Thymus (tissue), 11 donors: Measurements from ENCODE around the gene DNAJB6. TPM values are rescaled to one million over a fixed set of nuclear protein-coding genes. Genes with fewer than 3 reads are reported as not detected.

ENCODE experiments used
- DNase-seq, 9 donors: peaks; one replicate each; pipeline ENCODE4 v3.0.0-alpha.2; 2013; ENCODE audit warnings: low spot score in 9 of 9, low read depth in 6 of 9, missing footprints in 1 of 9
- H3K27ac ChIP-seq, 2 donors: one replicate each; pipeline ENCODE4 v1.5.1; 2013; ENCODE audit warnings: control low read depth in 1 of 2, low read depth in 1 of 2, low read length in 1 of 2, mild to moderate bottlenecking in 1 of 2, moderate library complexity in 1 of 2
- H3K27me3 ChIP-seq, 2 donors: one replicate each; pipeline ENCODE4 v1.5.1; 2013; ENCODE audit warnings: low read length in 1 of 2; ENCODE audit not compliant: control insufficient read depth in 2 of 2, insufficient read depth in 1 of 2
- H3K36me3 ChIP-seq, 2 donors: one replicate each; pipeline ENCODE4 v1.5.1; 2013; ENCODE audit warnings: low read length in 1 of 2, mild to moderate bottlenecking in 1 of 2, moderate library complexity in 1 of 2; ENCODE audit not compliant: control insufficient read depth in 2 of 2, insufficient read depth in 2 of 2
- H3K4me1 ChIP-seq, 2 donors: one replicate each; pipeline ENCODE4 v1.5.1; 2013; ENCODE audit warnings: low read length in 2 of 2; ENCODE audit not compliant: control insufficient read depth in 2 of 2, insufficient read depth in 2 of 2
- H3K4me3 ChIP-seq, 2 donors: one replicate each; pipeline ENCODE4 v1.5.1; 2013; ENCODE audit warnings: low read length in 2 of 2, control low read depth in 1 of 2, mild to moderate bottlenecking in 1 of 2
- H3K9me3 ChIP-seq, 2 donors: one replicate each; pipeline ENCODE4 v1.5.1; 2013; ENCODE audit warnings: low read length in 1 of 2, mild to moderate bottlenecking in 1 of 2; ENCODE audit not compliant: control insufficient read depth in 2 of 2, insufficient read depth in 1 of 2
- WGBS: extraction: QIAGEN DNeasy Blood & Tissue Kit; methylation state at CpG from one replicate; pipeline ENCODE4 v1.1.7; 2013; 5-methylcytosine and 5-hydroxymethylcytosine counted together
- polyA plus RNA-seq: library from polyadenylated mRNA; stranded (reverse); fragments of 200-250 nt; gene quantifications from one replicate; pipeline ENCODE4 v1.2.3, GENCODE V29; 2013
- total RNA-seq: library from RNA; stranded (reverse); fragments of 120-200 nt; gene quantifications from one replicate; pipeline ENCODE4 v1.2.4, GENCODE V29; 2013
- donor health status: healthy.

DNAJB6 gene
- total and polyA plus RNA-seq, 2 donors, result 78.6 to 166 TPM

DNA sequence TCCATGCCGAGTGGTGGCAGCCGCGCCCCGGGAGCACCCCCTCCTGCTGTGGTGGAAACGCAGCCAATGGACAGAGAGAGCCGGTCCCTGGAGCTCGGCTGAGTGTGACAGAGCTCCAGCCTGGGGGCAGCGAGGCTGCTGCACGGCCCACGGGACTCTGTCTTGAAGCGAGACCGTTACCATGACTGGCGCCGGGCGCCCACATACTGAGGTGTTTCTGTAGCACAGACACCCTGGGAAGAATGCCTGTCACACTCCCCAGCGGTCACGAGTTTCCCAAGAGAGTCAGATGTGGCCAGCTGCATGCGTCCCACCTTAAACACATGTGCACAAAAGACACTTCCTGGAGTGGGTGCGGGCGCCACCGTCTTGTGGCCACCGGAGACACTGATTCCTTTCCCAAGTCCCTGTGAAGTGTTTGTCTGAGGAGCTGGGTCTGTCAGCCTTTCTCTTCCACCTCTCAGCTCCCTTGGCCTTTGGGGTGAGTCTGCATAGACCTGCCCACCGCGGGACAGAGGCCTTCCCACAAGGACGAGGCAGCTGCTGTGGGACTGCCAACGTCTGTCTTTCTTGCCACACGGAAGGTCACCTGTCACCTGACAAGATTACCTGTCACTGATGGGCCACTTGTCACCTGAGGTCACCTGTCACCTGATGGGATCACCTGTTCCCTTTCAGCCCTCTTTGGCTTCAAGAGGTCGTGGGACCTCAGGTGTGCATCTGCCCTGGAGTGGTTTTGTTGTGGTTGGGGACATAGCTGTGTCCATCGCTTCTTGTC lies 94.6 kb downstream of the DNAJB6 start:
- DNase-seq, result no peak
- no peaks in the 10 kb centered on the region for H3K9me3 ChIP-seq
- peaks cover 0 to 8% of the 10 kb centered on the region in 2 donors for H3K27me3 ChIP-seq
- H3K27ac ChIP-seq, result no peak overlapping the region
- H3K4me1 ChIP-seq, result peaks cover 0 to 4% of the 10 kb centered on the region in 2 donors
- H3K4me3 ChIP-seq, result no peak overlapping the region
- no peaks in the 10 kb centered on the region for H3K36me3 ChIP-seq
- 93% methylated on average over 29 of the region's 29 CpGs for WGBS

DNA sequence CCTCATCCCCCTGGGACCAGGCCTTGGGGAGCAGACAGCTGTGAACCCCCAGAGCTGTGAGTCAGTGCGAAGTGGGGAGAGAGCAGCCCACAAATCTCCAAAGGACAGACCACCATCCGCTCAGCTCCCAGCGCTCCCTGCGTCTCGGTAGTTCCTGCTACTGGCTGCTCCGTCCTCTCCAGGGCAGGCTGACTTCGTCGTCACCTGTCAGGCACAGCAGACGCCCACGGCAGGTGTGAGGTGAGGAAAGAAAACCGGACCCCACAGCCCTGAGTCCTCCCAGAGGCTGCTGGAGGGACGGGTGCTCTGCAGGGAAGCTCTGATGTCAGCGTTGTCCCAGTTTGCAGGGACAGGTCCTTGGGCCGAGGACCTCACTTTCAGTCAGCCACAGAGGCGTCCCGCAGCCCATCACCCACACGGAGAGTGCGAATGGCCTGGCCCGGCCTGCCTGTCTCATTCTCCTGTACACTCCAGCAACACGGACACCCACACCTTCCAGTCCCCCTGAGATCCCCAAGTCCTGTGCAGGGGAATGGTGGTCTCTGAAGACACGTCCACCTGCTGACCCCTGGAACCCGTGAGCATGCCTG lies 95.2 kb downstream of the DNAJB6 start:
- Histone ChIP-seq H3K27me3 (peaks cover 0 to 8% of the 10 kb centered on the region in 2 donors), H3K4me3 (no peak overlapping the region), H3K4me1 (peaks cover 0 to 4% of the 10 kb centered on the region in 2 donors), H3K36me3 (no peaks in the 10 kb centered on the region), H3K27ac (no peak overlapping the region), H3K9me3 (no peaks in the 10 kb centered on the region)
- no peak for DNase-seq
- WGBS, result 89% methylated on average over 22 of the region's 22 CpGs

DNA sequence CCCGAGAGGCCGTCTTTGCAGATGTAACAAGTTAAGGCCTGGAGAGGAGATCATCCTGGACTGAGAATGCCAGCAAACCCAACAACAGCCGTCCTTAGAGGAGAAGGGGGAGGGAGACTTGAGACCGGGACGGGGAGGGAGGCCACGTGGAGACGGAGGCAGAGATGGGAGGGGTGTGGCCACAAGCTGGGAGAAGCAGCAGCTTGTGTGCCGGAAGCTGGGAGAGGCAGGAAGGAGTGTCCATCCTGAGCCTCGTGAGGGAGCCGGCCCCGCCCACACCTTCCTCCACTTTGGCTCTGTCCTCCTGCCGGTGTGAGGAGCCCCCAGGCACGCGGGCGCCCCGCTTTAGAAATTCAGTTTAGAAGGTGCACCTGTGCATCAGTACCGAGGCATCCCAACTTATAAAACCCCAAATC lies 95.7 kb downstream of the DNAJB6 start:
- peaks cover 0 to 4% of the 10 kb centered on the region in 2 donors for H3K4me1 ChIP-seq
- H3K36me3 ChIP-seq, result no peaks in the 10 kb centered on the region
- H3K27ac ChIP-seq, result no peak overlapping the region
- H3K27me3 ChIP-seq, result peaks cover 0 to 8% of the 10 kb centered on the region in 2 donors
- peak overlapping the region in 1 of 2 donors; percentile 25 for H3K4me3 ChIP-seq
- 17% methylated on average over 17 of the region's 17 CpGs for WGBS
- DNase-seq, result peak in 2 of 9 donors; percentile 0 to 31
- H3K9me3 ChIP-seq, result no peaks in the 10 kb centered on the region

DNA sequence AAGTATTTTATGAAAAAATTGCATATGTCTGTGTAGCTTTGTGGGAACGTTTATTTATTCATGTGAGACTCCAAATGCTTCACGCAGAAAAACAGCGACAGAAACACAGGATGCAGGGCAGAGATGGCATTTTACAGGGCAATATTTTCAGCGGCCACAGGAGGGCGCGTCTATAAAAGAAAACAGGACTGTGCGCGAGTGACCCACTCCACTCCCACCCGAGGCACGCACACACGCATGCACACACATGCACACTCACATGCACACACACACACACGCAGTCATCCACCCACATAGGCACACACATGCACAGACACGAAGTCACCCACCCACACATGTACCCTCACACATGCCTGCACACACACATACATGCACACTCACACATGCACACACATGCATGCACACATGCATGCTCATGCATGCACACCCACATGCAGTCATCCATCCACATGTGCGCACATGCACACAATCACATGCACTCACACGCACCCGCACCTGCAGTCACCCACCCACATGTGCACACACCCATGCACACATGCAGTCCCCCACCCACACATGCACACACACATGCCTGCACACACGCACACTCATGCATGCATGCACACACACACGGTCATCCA lies 96.3 kb downstream of the DNAJB6 start:
- 28% methylated on average over 18 of the region's 18 CpGs for WGBS
- Histone ChIP-seq H3K4me1 (peaks cover 0 to 4% of the 10 kb centered on the region in 2 donors), H3K4me3 (peak overlapping the region in 1 of 2 donors; percentile 25)

DNA sequence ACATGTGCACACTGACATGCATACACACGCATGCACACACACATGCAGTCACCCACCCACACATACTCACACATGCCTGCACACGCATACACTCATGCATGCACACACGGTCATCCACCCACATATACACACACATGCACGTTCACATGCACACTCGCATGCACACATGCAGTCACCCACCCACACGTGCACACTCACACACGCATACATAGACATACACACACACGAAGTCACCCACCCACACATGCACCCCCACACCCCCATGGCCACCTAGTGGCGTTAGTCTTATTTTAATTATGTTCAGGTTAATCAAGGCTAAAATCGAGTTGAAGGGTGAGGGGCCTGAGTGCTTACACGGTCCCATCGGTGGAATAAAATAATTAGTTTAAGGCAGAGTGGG lies 96.8 kb downstream of the DNAJB6 start:
- Histone ChIP-seq H3K4me1 (peaks cover 0 to 4% of the 10 kb centered on the region in 2 donors), H3K4me3 (no peak overlapping the region), H3K36me3 (no peaks in the 10 kb centered on the region), H3K27ac (no peak overlapping the region), H3K27me3 (peaks cover 0 to 8% of the 10 kb centered on the region in 2 donors), H3K9me3 (no peaks in the 10 kb centered on the region)
- no peak for DNase-seq
- WGBS, result 92% methylated on average over 12 of the region's 12 CpGs

More for the DNA sequence above, 96.3 kb downstream of the DNAJB6 start:
- H3K27ac ChIP-seq, result no peak overlapping the region
- no peaks in the 10 kb centered on the region for H3K9me3 ChIP-seq
- peaks cover 0 to 8% of the 10 kb centered on the region in 2 donors for H3K27me3 ChIP-seq
- no peaks in the 10 kb centered on the region for H3K36me3 ChIP-seq
- peak in 8 of 9 donors; percentile 29 to 74 (median 45) for DNase-seq

DNA sequence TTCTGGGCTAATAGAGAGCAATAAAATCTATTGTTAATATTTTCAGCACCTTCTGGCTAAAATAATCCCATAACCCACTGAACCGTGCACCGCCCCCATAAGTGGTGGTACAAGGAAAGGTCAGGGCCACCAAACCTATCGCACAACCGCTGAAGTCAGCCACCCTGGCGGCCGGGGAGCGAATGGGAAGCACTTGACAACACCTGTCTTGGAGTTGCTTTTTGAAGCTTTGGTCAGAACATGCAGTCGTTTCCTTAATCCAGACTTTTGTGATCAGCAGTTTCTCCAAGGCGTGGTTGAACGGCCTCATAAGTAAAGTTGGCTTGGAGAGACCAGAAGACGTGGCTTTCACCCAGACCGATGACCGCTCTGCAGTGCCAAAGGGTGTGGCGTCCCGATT lies 97.4 kb downstream of the DNAJB6 start:
- Histone ChIP-seq H3K4me3 (no peak overlapping the region), H3K4me1 (peaks cover 0 to 4% of the 10 kb centered on the region in 2 donors), H3K9me3 (no peaks in the 10 kb centered on the region), H3K27ac (no peak overlapping the region), H3K36me3 (no peaks in the 10 kb centered on the region), H3K27me3 (peaks cover 0 to 8% of the 10 kb centered on the region in 2 donors)
- DNase-seq, result no peak
- 95% methylated on average over 15 of the region's 15 CpGs for WGBS

DNA sequence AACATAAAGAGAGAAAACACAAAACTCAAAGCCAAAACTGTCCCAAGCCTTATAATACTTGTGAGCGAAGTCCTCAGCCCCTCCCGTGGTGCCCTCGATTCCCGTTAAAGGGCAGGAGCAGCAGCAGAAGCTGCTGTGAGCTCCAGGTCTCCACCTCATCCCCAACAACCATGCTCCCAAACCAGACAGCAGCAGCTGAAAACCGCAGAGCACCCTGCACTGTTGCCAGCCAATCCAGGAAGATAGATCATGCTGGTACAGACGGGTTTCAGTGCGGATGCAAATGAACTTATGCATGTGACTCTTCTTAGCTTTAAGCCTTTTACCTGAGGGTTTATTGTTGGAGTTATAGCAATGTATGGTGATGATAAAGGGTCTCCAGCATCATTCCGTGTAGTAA lies 97.9 kb downstream of the DNAJB6 start:
- peaks cover 0 to 8% of the 10 kb centered on the region in 2 donors for H3K27me3 ChIP-seq
- no peaks in the 10 kb centered on the region for H3K9me3 ChIP-seq
- peaks cover 0 to 4% of the 10 kb centered on the region in 2 donors for H3K4me1 ChIP-seq
- DNase-seq, result no peak
- H3K36me3 ChIP-seq, result no peaks in the 10 kb centered on the region
- no peak overlapping the region for H3K27ac ChIP-seq
- H3K4me3 ChIP-seq, result no peak overlapping the region
- 82% methylated on average over 8 of the region's 8 CpGs for WGBS

DNA sequence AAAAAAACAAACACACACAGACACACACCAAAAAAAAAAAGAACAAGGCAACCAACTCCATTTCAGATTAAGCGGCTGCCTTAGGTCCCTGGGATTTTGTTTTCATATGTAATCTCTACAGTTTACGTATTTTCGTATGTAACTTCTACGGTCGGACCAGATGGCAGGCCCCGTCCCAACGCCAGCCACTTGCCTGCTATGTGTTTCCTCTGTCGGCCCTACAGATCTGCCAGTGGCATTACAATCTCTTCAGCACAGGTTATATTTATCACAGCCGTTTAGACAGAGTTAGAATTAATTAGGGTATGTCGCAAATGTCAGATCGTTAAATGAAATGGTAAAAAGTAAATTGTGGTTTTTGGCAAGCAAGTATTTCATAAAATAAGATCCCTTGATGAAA lies 99.3 kb downstream of the DNAJB6 start:
- Histone ChIP-seq H3K27ac (no peak overlapping the region), H3K36me3 (no peaks in the 10 kb centered on the region), H3K4me3 (no peak overlapping the region), H3K9me3 (no peaks in the 10 kb centered on the region), H3K4me1 (peaks cover 0 to 4% of the 10 kb centered on the region in 2 donors), H3K27me3 (peaks cover 0 to 8% of the 10 kb centered on the region in 2 donors)
- whole genome bisulfite sequencing, result 90% methylated on average over 11 of the region's 11 CpGs
- DNase-seq, result no peak
